Sigmoid colon (tissue), 4 donors: Measurements from ENCODE around the gene CHRND.

Experiments used
- EP300 ChIP-seq, 4 donors: sonication (generic); formaldehyde crosslinking; IDR thresholded peaks; one replicate each; pipeline ENCODE4 v1.6.1; 2017; ENCODE audit warnings: antibody characterized with exemption in 4 of 4
- POLR2A ChIP-seq, 2 donors: fragments of 450-650 bp; IDR thresholded peaks; one replicate each; pipeline ENCODE4 v1.6.1; 2016; ENCODE audit warnings: antibody characterized with exemption in 2 of 2, mild to moderate bottlenecking in 2 of 2, moderate library complexity in 2 of 2
- POLR2AphosphoS5 ChIP-seq, 4 donors: sonication (generic); formaldehyde crosslinking; IDR thresholded peaks; one replicate each; pipeline ENCODE4 v1.6.1; 2017; ENCODE audit warnings: antibody characterized with exemption in 4 of 4

GRCh38 chr2:232502511-232502910 is 23.4 kb upstream of the CHRND start:
- TF ChIP-seq POLR2A (IDR thresholded peaks at IDR 0.05) = no peak
- no peak for TF ChIP-seq POLR2AphosphoS5 (IDR thresholded peaks at IDR 0.05)
- TF ChIP-seq EP300 (IDR thresholded peaks at IDR 0.05) = no peak
